Hepatocyte (in vitro differentiated cells): ENCODE results near the gene ENDOD1. TPM values are rescaled to one million over a fixed set of nuclear protein-coding genes. Genes with fewer than 3 reads are reported as not detected.

Experiments used
- DNase-seq: peaks from one replicate; pipeline ENCODE4 v3.0.0-alpha.2; 2016; ENCODE audit warnings: low spot score
- H2AFZ ChIP-seq: fragments of 200-600 bp; sonication (generic); 2 replicates; pipeline ENCODE4 v1.6.0; 2016; ENCODE audit warnings: antibody characterized with exemption, mild to moderate bottlenecking
- H3K27ac ChIP-seq: fragments of 200-600 bp; sonication (generic); 2 replicates; pipeline ENCODE4 v1.5.1; 2016; ENCODE audit warnings: mild to moderate bottlenecking
- H3K27me3 ChIP-seq: fragments of 200-600 bp; sonication (generic); 2 replicates; pipeline ENCODE4 v1.6.1; 2016
- H3K36me3 ChIP-seq: fragments of 200-600 bp; sonication (generic); replicated peaks from 2 replicates; pipeline ENCODE4 v1.5.1; 2016; ENCODE audit warnings: low read depth; ENCODE audit not compliant: insufficient read depth
- H3K4me1 ChIP-seq: fragments of 200-600 bp; sonication (generic); 2 replicates; pipeline ENCODE4 v1.5.1; 2016; ENCODE audit warnings: mild to moderate bottlenecking, moderate library complexity; ENCODE audit not compliant: insufficient read depth
- H3K4me2 ChIP-seq: fragments of 200-600 bp; sonication (generic); 2 replicates; pipeline ENCODE4 v1.6.0; 2016
- H3K4me3 ChIP-seq: fragments of 200-600 bp; sonication (generic); 2 replicates; pipeline ENCODE4 v1.5.1; 2016; ENCODE audit warnings: mild to moderate bottlenecking
- H3K79me2 ChIP-seq: fragments of 200-600 bp; sonication (generic); 2 replicates; pipeline ENCODE4 v1.6.0; 2017; ENCODE audit warnings: mild to moderate bottlenecking
- H3K9me2 ChIP-seq: fragments of 200-600 bp; sonication (generic); replicated peaks from 2 replicates; pipeline ENCODE4 v1.6.0; 2017; ENCODE audit warnings: mild to moderate bottlenecking; ENCODE audit not compliant: insufficient read depth
- H3K9me3 ChIP-seq: fragments of 200-600 bp; sonication (generic); 2 replicates; pipeline ENCODE4 v1.5.1; 2016; ENCODE audit warnings: low read depth, mild to moderate bottlenecking
- H4K20me1 ChIP-seq: fragments of 200-600 bp; sonication (generic); 2 replicates; pipeline ENCODE4 v1.6.0; 2016; ENCODE audit warnings: mild to moderate bottlenecking; ENCODE audit not compliant: insufficient read depth, poor library complexity, severe bottlenecking
- EZH2 ChIP-seq: fragments of 200-600 bp; sonication (generic); IDR thresholded peaks from 2 replicates; pipeline ENCODE4 v1.6.1; 2016; ENCODE audit warnings: antibody characterized with exemption, mild to moderate bottlenecking, borderline replicate concordance
- EZH2phosphoT487 ChIP-seq: fragments of 200-600 bp; sonication (generic); IDR thresholded peaks from one replicate; pipeline ENCODE4 v1.6.1; 2018; ENCODE audit warnings: antibody characterized with exemption, mild to moderate bottlenecking, low read depth, moderate library complexity; ENCODE audit not compliant: unreplicated experiment, severe bottlenecking
- WGBS: methylation state at CpG from one replicate; pipeline ENCODE4 v1.1.6; 2016; ENCODE audit warnings: low lambda C conversion rate; ENCODE audit errors: missing lambda C conversion rate; 5-methylcytosine and 5-hydroxymethylcytosine counted together
- polyA plus RNA-seq: library from polyadenylated mRNA; unstranded; fragments of >200 nt; fragmentation: Nextera tagmentation; extraction: Ambion mirVana; gene quantifications from 2 replicates; pipeline ENCODE4 v1.2.1, GENCODE V29; 2016
- total RNA-seq: library from RNA; depleted of rRNA; stranded (reverse); fragments of >200 nt; gene quantifications from 2 replicates; pipeline ENCODE4 v1.2.3, GENCODE V29; 2014
- TF ChIP-seq, protein P1 (sequence below): fragments of 200-600 bp; sonication (generic); IDR thresholded peaks from 2 replicates; pipeline ENCODE4 v1.5.1; 2016; ENCODE audit warnings: antibody characterized with exemption, mild to moderate bottlenecking; ENCODE audit not compliant: poor library complexity

Gene ENDOD1
- total and polyA plus RNA-seq, 2 experiments from 2014 or later = 10.4 to 26.6 TPM

DNA sequence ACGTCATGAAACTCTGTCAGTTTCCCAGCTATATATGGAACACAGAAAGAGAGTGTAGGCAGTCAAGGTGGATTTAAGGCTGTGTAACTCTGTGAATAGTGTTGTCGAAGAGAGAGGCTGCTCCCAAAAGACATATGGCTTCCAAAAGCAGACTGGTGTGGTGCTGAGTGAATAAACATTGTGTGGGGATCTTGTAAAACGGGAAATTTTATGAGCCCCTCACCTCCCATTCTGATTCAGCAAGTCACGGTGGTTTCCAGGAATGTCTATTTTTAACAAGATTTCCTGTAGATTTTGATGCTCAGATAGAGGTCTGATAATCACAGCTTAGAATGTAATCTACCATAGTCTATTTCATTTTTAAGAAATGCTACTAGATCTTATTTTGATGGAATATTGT, 73.5 kb downstream of the ENDOD1 start:
- WGBS = 45% methylated on average over 4 of the region's 4 CpGs
- Histone ChIP-seq H3K4me1 (no peaks in the 10 kb centered on the region), H3K4me2 (no peak overlapping the region), H3K9me2 (no peaks in the 10 kb centered on the region), H3K27ac (no peak overlapping the region), H2AFZ (no peak overlapping the region), H3K79me2 (no peaks in the 10 kb centered on the region), H3K9me3 (no peaks in the 10 kb centered on the region), H3K36me3 (no peaks in the 10 kb centered on the region), H3K27me3 (no peaks in the 10 kb centered on the region), H3K4me3 (no peak overlapping the region), H4K20me1 (no peaks in the 10 kb centered on the region)
- TF ChIP-seq EZH2phosphoT487 (no peak), EZH2 (no peak)
- TF ChIP-seq, protein P1, sequence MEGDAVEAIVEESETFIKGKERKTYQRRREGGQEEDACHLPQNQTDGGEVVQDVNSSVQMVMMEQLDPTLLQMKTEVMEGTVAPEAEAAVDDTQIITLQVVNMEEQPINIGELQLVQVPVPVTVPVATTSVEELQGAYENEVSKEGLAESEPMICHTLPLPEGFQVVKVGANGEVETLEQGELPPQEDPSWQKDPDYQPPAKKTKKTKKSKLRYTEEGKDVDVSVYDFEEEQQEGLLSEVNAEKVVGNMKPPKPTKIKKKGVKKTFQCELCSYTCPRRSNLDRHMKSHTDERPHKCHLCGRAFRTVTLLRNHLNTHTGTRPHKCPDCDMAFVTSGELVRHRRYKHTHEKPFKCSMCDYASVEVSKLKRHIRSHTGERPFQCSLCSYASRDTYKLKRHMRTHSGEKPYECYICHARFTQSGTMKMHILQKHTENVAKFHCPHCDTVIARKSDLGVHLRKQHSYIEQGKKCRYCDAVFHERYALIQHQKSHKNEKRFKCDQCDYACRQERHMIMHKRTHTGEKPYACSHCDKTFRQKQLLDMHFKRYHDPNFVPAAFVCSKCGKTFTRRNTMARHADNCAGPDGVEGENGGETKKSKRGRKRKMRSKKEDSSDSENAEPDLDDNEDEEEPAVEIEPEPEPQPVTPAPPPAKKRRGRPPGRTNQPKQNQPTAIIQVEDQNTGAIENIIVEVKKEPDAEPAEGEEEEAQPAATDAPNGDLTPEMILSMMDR = no peak
- no peak for DNase-seq

DNA sequence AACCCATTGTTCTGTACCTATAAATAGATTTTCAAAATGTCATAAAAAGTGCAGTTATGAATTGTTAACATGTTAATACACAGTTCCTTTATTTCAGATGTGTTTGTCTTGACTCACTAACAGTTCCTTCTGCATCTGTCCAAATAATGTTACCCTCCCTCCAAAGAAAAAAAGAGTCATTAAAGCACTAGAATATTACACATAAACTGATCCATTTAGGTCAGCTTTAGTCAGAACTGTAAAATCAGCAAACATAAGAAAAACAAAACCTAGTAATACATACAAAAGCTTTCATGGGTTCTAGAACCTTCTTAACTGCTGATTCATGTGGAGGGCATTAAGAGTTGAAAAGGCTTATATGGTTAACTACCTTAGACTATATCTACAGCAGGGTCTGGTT, 76.0 kb downstream of the ENDOD1 start:
- Histone ChIP-seq H3K27ac (no peak overlapping the region), H3K4me1 (no peaks in the 10 kb centered on the region), H3K9me2 (no peaks in the 10 kb centered on the region), H4K20me1 (no peaks in the 10 kb centered on the region), H3K9me3 (no peaks in the 10 kb centered on the region), H3K27me3 (no peaks in the 10 kb centered on the region), H3K4me3 (no peak overlapping the region), H3K4me2 (no peak overlapping the region), H3K36me3 (no peaks in the 10 kb centered on the region), H2AFZ (no peak overlapping the region), H3K79me2 (no peaks in the 10 kb centered on the region)
- TF ChIP-seq, protein P1 = no peak
- TF ChIP-seq EZH2phosphoT487 = no peak
- no peak for TF ChIP-seq EZH2
- no peak for DNase-seq

DNA sequence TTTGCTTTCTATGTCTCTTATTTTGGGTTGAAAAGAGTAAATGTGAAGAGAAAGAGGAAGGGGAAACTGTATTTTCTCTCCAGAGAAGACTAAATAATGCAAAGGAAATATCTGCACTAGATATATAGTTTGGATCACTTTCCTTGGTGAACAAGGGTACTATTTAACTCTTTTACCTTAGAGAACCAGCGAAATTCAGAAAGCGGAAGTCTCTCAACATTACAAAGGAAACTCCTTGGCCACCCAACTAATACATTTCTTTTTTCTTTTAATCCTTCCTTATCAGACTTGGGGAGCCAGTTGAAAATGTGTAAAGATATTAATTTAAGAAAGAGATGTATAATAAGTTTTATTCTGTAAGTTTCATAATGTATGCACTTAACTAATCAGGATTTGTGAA, 77.1 kb downstream of the ENDOD1 start:
- Histone ChIP-seq H3K9me3 (no peaks in the 10 kb centered on the region), H3K4me2 (no peak overlapping the region), H3K9me2 (no peaks in the 10 kb centered on the region), H3K4me1 (no peaks in the 10 kb centered on the region), H2AFZ (no peak overlapping the region), H3K4me3 (no peak overlapping the region), H3K27ac (no peak overlapping the region), H3K79me2 (no peaks in the 10 kb centered on the region), H3K27me3 (no peaks in the 10 kb centered on the region), H4K20me1 (no peaks in the 10 kb centered on the region), H3K36me3 (no peaks in the 10 kb centered on the region)
- TF ChIP-seq, protein P1 = no peak
- TF ChIP-seq EZH2phosphoT487 (no peak), EZH2 (no peak)
- WGBS = 97% methylated on average over 2 of the region's 2 CpGs
- no peak for DNase-seq

DNA sequence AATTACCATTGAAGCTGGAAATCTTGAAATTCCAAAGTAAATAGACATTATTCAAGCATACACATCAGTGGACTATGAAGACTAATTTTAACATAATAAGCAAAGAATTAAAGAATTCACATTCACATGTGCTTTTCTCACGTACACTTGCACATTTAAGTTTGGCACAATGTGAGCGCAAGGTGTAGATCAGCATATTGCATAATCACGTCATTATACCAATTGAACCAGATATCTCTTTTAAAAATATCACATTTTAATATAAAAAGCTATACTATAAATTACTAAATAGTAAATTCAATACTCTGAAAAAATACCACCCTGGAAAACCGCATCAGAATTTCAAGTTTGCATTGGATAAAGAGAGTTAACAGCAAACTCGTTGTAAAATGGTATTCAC, 80.6 kb downstream of the ENDOD1 start:
- DNase-seq = no peak
- no peaks in the 10 kb centered on the region for H3K9me2 ChIP-seq
- no peaks in the 10 kb centered on the region for H3K4me1 ChIP-seq
- 97% methylated on average over 5 of the region's 5 CpGs for WGBS
- H4K20me1 ChIP-seq = no peaks in the 10 kb centered on the region
- H3K27ac ChIP-seq = no peak overlapping the region
- no peak overlapping the region for H3K4me2 ChIP-seq
- H3K36me3 ChIP-seq = peaks cover 1% of the 10 kb centered on the region
- no peak overlapping the region for H2AFZ ChIP-seq
- no peak for TF ChIP-seq EZH2
- TF ChIP-seq EZH2phosphoT487 = no peak
- TF ChIP-seq, protein P1 = no peak
- H3K79me2 ChIP-seq = no peaks in the 10 kb centered on the region
- H3K9me3 ChIP-seq = no peaks in the 10 kb centered on the region
- no peaks in the 10 kb centered on the region for H3K27me3 ChIP-seq
- no peak overlapping the region for H3K4me3 ChIP-seq
